ENCODE measurements around the gene RAD51B. TPM values are rescaled to one million over a fixed set of nuclear protein-coding genes. Genes with fewer than 3 reads are reported as not detected.

Gene RAD51B
- total RNA-seq, 4 donors from 2014 or later = 12.6 to 26.4 (median 16.7) TPM

DNA sequence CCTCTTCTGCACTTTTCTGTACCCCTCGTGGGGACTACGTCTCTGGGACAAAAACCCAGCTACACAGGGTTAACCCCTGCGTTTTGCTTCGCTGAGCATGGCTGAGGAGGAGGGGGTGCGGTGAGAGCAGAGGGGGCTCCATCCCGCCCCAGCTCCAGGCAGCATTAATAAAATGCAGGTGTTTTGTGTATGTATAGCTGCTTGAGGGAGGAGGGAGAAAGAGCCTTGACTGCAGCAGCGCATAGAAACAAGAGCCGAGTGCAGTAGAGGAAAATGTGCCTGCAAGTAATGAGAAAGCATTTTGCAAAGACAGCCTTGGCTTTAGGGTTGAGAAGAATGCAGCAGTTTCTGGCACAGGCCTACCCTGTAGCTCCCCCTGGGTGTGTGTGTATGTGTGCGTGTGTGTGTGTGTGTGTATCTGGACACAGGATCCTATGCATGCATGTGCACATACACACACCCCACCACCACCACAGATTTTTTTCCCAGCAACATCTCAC lies 869.3 kb downstream of the RAD51B start:
- no peaks in the 10 kb centered on the region for H3K9me3 ChIP-seq
- H3K27ac ChIP-seq = no peak overlapping the region
- TF ChIP-seq, protein P1, sequence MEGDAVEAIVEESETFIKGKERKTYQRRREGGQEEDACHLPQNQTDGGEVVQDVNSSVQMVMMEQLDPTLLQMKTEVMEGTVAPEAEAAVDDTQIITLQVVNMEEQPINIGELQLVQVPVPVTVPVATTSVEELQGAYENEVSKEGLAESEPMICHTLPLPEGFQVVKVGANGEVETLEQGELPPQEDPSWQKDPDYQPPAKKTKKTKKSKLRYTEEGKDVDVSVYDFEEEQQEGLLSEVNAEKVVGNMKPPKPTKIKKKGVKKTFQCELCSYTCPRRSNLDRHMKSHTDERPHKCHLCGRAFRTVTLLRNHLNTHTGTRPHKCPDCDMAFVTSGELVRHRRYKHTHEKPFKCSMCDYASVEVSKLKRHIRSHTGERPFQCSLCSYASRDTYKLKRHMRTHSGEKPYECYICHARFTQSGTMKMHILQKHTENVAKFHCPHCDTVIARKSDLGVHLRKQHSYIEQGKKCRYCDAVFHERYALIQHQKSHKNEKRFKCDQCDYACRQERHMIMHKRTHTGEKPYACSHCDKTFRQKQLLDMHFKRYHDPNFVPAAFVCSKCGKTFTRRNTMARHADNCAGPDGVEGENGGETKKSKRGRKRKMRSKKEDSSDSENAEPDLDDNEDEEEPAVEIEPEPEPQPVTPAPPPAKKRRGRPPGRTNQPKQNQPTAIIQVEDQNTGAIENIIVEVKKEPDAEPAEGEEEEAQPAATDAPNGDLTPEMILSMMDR (IDR thresholded peaks at IDR 0.05) = no peak
- TF ChIP-seq EP300 (IDR thresholded peaks at IDR 0.05) (no peak), POLR2A (IDR thresholded peaks at IDR 0.05) (no peak)
- H3K4me3 ChIP-seq = no peak overlapping the region
- no peaks in the 10 kb centered on the region for H3K27me3 ChIP-seq
- H3K4me1 ChIP-seq = peaks cover 0 to 57% (median 21%) of the 10 kb centered on the region in 4 donors
- no peak for DNase-seq (ENCODE audit: low spot score in 2 of 2)
- 20 to 36% methylated on average over 9 of the region's 9 CpGs for WGBS, 2 donors
- H3K36me3 ChIP-seq = no peaks in the 10 kb centered on the region

DNA sequence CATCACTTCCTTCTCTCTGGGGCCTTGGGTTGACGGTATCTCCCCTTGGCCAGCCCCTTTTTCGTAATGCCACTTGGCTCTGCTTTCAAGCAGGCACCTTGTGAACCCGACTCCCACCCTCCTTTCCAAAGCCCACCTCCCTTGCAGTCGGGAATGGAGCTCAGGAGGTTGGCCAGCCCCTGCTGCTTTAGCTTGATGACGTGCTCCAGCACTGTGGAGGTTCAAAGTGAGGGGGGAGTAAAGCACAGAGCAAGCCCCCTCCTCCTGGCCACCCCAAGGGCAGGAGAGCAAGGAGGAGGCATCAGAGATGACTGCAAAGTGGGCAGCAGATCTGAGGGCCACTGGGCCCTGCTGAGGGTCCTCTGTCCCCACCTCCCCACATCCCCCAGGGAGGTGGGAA lies 869.9 kb downstream of the RAD51B start:
- Histone ChIP-seq H3K4me3 (no peak overlapping the region), H3K27me3 (no peaks in the 10 kb centered on the region), H3K4me1 (peaks cover 0 to 57% (median 18%) of the 10 kb centered on the region in 4 donors), H3K27ac (no peak overlapping the region), H3K36me3 (no peaks in the 10 kb centered on the region), H3K9me3 (no peaks in the 10 kb centered on the region)
- no peak for DNase-seq (ENCODE audit: low spot score in 2 of 2)
- TF ChIP-seq EP300 (IDR thresholded peaks at IDR 0.05) (no peak), POLR2A (IDR thresholded peaks at IDR 0.05) (no peak)
- TF ChIP-seq, protein P1 (IDR thresholded peaks at IDR 0.05) = no peak
- WGBS, 2 donors = 64 to 67% methylated on average over 5 of the region's 5 CpGs

DNA sequence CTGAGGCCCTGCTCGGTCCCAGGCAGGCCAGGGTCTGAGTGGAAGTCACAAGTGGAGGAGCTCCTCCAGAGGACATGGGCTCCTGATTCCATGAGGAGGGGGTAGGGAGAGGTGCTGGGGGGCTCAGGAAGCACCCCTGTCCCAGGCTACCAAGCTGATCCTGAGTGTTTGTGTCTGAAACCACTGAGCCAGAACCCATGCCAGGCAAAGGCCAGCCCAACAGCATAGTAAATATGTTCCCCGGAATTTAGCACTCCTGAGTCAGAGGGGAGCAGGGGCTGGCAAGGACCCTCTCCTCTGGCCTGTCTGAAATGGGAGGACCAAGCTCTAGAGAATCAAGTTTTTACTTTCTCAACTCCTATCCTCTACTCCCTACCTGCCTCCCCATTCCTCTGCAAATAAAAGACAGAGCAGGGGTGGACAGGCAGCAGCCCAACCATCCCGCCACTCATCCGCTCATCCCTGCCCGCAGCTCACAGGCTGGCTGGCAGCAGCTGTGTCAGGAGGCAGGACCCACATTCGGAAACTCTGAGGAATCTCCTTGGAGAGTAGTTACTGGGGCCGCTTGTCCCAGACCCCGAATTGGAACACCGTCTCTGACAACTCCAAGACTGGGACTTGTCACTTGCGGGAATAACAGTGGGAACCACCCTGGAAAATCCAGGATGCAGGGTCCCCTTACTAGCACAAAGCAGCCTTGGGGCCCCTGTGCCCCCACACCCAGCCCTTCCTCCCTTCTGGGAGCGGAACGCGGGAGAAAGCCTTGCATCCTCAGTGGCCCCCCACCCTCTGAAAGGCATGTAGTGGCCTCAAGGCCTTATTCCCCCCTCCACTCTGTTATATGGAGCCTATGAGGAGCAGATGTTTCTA lies 870.7 kb downstream of the RAD51B start:
- H3K27ac ChIP-seq = no peak overlapping the region
- no peaks in the 10 kb centered on the region for H3K27me3 ChIP-seq
- no peak for TF ChIP-seq POLR2A (IDR thresholded peaks at IDR 0.05)
- TF ChIP-seq, protein P1 (IDR thresholded peaks at IDR 0.05) = no peak
- no peak for TF ChIP-seq EP300 (IDR thresholded peaks at IDR 0.05)
- H3K9me3 ChIP-seq = no peaks in the 10 kb centered on the region
- H3K4me1 ChIP-seq = peaks cover 0 to 57% (median 18%) of the 10 kb centered on the region in 4 donors
- no peaks in the 10 kb centered on the region for H3K36me3 ChIP-seq
- 82 to 88% methylated on average over 13 of the region's 13 CpGs for WGBS, 2 donors
- DNase-seq (ENCODE audit: low spot score in 2 of 2) = no peak
- H3K4me3 ChIP-seq = no peak overlapping the region

DNA sequence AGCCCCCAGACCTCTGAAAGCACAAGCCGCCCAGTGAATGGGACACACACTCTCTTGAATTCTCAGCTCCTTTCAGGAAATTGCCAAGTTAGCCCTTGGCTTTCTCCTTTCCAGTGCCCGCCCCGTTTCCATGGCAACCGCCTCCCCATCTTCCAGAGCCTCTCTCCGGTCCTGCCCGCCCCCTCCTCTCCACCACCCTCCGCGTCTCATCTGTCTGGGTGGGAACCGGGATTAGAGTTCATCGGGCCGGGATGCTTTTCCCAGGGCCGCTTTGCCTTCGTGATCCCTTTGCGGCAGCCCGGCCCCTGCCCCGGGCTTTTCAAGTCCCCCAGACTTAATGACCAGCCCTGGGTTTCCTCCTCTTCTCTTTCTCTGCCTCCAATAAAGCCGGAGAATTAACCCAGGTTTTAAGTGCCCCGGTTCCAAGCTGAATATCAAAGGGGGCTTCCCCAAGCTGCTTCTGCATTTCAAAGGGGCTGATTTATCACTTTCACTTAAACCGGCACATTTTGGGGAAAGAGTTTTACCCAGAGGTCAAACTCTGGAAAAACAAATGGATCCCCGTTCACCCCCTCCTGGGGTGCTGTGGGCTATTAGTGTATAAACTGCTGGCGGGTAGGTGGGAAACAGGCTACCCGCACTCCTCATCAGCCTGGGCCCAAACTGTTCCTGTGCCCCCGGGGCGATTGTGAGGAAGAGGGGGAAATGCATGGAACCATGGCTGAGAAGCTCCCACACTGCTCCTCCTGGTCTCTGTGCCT lies 871.6 kb downstream of the RAD51B start:
- no peak for TF ChIP-seq POLR2A (IDR thresholded peaks at IDR 0.05)
- TF ChIP-seq EP300 (IDR thresholded peaks at IDR 0.05) = no peak
- TF ChIP-seq, protein P1 (IDR thresholded peaks at IDR 0.05) = no peak
- no peak for DNase-seq (ENCODE audit: low spot score in 2 of 2)
- no peaks in the 10 kb centered on the region for H3K27me3 ChIP-seq

DNA sequence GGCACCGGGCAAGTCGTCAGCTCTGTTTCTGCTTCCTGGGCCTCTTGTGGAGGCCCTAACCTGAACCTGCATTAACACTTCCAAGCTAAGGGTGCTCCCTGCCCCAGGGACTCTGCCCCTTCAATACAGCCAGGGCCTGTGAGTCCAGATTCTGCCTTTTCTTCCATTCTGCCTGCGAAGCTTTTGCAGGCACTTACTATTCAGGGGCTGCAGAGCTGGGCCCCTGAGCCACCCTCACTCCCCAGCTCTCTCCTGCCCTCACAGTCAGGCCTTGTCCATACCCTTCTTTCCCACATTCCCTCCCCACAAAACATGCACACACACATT lies 872.2 kb downstream of the RAD51B start:
- TF ChIP-seq, protein P1 (IDR thresholded peaks at IDR 0.05) = no peak
- no peak for TF ChIP-seq POLR2A (IDR thresholded peaks at IDR 0.05)
- TF ChIP-seq EP300 (IDR thresholded peaks at IDR 0.05) = no peak
- Histone ChIP-seq H3K27ac (no peak overlapping the region), H3K36me3 (no peaks in the 10 kb centered on the region), H3K27me3 (no peaks in the 10 kb centered on the region), H3K9me3 (no peaks in the 10 kb centered on the region), H3K4me1 (peaks cover 0 to 61% (median 19%) of the 10 kb centered on the region in 4 donors), H3K4me3 (no peak overlapping the region)
- 97 to 98% methylated on average over 3 of the region's 3 CpGs for WGBS, 2 donors
- no peak for DNase-seq (ENCODE audit: low spot score in 2 of 2)

More for the DNA sequence above, 871.6 kb downstream of the RAD51B start:
- H3K9me3 ChIP-seq = no peaks in the 10 kb centered on the region
- H3K36me3 ChIP-seq = no peaks in the 10 kb centered on the region
- WGBS, 2 donors = 80 to 83% methylated on average over 23 to 24 of the region's 24 CpGs
- H3K4me3 ChIP-seq = no peak overlapping the region
- H3K27ac ChIP-seq = no peak overlapping the region
- peaks cover 0 to 61% (median 19%) of the 10 kb centered on the region in 4 donors for H3K4me1 ChIP-seq

Data from tibial nerve (tissue), 4 donors.